DMS53 (cell line): Measurements from ENCODE around the gene EIF4E.
"Not testable (repeated sequence)": the region's sequence is repeated elsewhere in the genome, so short reads cannot be mapped to it uniquely, and the experiment has no call there.

Source experiments
- DNase-seq: peaks from one replicate; lab custom pipeline; 2025; lab: John Stamatoyannopoulos, UW

EIF4E gene

DNA sequence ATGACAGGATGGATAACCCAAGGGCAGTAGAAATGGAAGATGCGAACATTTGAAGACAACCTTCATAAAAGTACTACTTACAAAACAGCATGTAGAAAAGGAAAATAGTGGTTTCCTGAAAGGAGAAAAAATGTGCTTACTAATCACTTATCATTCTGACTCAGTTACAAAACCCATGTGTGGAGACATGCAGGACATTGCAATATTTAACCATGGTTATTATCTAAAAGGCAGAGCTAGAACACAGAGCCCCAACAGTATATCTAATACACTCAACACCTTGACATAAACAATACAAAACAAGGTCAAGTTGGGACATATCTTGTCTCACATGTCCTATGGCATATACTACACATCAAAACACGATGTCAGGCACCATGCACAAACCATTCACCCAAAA, 55.9 kb downstream of the EIF4E start:
- DNase-seq: no peak

DNA sequence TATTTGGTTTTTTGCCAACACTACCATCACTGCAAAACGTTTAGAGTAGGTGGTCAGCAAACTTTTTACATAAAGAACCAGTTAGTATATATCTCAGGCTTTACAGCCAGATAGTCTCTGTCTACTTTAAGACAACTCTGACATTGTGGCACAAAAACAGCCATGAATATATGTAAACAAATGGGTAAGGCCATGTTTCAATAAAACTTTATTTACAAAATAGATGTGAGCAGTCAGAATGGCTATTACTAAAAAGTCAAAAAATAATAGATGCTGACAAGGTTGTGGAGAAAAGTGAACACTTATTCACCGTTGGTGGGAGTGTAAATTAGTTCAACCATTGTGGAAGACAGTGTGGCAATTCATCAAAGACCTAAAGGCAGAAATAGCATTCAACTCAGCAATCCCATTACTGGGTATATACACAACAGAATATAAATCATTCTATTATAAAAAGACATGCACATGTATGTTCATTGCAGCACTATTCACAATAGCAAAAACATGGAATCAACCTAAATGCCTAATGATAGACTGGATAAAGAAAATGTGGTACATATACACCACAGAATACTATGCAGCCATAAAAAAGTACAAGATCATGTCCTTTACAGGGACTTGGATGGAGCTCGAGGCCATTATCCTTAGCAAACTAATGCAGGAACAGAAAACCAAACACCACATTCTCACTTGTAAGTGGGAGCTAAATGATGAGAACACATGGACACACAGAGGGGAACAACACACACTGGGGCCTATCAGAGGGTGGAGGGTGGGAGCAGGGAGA, 56.6 kb downstream of the EIF4E start:
- not testable (repeated sequence) for DNase-seq

DNA sequence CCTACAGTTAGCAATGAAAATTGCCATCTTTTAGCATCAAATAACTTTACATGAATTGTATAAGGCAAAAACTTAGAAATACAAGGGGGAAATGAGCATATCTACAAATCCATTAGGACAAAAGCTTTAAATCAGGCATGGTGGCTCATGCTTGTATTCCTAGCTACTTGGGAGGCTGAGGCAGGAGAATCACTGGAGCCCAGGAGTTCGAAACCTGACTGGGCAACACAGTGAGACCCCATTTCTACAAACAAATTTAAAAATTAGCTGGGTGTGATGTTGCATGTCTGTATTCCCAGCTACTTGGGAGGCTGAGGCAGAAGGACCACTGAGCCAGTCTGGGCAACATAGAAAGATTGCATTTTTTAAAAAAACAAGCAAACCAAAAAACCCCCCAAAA, 61.3 kb downstream of the EIF4E start:
- no peak for DNase-seq

DNA sequence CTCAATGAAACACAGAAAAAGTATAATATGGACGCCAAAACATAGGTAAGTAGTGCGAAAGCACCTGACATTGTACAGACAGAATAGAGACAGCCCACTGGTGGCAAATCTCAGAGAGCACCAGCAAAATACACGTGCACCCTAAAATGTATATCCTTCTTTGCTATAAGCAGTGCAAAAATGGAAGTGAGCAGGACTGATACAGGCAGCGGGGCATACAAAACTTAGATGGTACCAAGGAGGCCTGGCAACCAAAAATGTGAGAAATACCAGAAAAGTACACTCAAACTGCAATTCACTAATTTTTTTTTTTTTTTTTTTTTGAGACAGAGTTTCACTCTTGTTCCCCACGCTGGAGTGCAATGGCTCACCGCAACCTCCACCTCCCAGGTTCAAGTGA, 63.9 kb downstream of the EIF4E start:
- no peak for DNase-seq

DNA sequence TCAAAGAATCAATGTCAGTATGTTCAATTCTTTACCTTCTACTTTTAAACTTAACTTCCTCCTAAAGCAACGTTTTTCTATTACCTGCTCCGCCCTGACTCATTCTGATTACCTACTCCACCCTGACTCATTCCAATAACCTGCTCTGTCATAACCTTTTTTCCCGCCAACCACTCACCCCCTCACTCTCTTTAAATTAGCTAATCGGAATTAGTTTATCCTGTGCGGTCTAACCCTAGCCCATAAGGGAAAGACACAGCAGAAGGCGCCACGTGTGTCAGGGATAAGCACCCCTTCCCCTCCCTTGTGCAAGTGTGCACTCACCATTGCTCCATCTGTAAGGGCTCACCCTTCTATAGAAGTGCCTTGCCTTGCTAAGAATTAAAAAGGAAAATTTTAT, 64.4 kb downstream of the EIF4E start:
- no peak for DNase-seq

DNA sequence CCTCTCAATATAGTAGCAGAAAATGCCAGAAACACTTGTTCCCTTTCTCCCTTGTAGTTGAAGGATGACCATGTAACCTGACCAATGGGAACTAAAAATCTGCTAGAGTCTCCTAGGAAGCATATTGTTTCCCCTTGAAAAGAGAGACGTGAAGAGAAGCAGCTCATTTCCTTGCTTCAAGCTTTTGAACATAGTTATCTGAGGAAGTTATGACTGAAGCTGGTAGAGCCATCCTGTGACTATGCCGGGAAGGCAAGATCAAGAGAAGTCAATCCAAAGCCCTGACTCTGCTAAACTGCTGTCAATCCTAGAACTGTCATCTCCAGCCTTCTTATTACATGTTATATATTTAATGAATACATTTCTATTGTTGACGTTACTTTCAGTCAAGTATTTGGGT, 66.6 kb downstream of the EIF4E start:
- no peak for DNase-seq

DNA sequence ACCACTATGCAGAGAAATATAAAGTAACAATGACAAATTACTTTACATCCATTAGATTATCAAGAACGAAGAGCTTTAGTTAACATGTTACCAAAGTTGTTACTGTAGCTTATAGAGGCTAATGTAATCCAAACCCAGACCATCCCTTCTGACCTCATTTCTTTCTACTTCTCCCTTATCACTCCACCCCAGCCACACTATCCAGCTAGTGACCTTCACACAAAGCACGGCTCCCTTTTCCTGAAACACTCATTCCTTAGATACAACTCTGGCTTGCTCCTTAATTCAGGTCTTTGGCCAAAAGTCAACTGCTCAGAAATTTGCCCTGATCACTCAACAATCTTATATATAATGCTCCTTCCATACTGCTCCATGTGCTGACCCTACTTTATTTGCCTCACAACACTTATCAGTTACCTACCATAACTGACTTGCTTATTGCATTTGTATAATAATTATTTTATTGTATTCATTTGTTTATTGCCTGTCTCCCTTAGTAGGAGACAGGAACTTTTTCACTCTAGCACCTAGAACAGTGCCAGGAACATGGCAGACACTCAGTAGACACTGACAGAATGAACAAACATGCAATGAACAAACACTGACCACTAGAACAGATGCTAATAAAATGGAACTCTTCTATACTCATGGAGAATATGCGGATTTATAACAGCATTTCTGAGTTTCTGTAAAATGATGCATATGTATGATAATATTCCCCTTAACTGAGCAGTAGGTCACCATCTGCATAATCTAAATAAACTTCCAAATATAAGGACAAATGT, 67.6 kb downstream of the EIF4E start:
- no peak for DNase-seq

DNA sequence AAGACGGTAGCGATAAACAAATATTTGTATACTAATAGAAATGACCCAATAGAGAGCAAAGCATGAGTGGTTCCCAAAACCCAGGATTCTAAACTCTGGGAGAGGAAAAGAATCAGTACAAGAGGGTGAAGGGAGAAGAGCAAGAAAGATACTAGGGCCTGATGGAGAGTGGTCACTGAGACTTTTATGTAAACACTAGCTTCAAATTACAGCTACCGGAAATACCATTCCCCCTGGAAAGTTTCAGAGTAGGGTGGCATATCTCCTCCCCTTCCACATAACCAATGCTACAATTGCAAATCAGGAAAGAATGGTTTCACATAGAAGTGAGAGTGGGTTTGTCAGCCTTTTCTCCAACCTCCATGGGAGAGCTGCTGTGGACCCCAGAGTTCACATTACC, 77.1 kb downstream of the EIF4E start:
- no peak for DNase-seq

DNA sequence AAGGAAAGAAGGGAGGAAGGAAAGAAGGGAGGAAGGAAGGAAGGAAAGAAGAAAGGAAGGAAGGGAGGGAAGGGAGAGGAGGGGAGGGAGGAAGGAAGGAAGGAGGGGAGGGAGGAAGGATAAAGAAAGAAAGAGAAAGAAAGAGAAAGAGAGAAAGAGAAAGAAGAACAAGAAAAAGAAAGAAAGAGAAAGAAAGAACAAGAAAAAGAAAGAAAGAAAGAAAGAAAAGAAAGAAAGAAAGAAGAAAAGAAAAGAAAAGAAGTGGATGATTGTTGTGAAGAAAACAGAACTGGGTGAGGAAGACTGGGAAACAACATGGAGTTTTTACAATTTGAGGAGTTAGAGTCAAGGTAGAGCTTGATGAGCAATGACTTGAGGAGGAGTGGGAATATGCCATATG, 78.0 kb downstream of the EIF4E start:
- no peak for DNase-seq

DNA sequence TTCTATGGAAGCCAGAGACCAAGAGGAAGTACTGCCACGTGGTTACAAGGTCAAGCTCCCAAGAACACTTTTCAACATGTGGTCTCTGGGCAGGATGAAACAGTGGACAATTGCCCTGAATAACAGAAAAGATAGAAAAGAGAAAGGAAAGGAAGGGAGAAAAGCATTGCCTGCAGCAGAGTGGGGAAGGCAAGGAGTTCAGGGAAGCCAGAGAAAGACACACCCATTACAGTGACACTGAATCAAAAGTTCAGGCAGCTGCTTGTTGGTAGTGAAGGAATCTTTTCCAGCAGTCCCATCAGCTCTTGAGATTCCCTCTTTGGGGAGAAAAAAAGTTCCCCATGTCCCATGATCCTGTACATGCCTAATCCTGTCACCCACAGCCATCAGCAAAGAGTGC, 80.5 kb downstream of the EIF4E start:
- DNase-seq: no peak

DNA sequence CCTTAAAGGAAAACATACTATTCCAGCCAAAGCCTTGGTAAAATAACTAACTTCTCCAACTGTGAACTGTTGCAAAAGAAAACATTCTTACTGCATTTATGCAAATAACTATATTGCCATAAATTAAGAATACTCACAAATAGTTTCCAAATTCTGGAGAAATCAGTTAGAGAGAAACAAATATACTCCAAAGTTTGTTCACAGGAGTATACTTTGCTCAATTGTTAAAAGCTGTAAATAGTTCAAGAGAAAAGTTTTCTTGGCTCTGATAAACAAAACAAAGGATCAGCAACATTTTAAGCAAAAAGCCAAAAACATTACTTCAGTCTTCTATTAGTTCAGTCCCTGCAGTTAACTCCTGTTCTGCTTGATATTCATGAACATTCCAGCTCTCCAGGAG, 83.0 kb downstream of the EIF4E start:
- DNase-seq: no peak

DNA sequence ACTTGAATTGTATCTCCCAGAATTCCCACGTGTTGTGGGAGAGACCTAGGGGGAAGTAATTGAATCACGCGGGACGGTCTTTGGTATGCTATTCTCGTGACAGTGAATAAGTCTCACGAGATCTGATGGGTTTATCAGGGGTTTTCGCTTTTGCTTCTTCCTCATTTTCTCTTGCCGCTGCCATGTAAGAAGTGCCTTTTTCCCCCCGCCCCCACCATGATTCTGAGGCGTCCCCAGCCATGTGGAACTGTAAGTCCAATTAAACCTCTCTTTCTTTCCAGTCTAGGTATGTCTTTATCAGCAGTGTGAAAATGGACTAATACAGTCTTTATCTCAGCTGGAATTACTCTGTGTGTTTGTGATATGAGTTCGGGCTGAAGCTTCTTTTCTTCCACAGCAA, 86.0 kb downstream of the EIF4E start:
- DNase-seq: not testable (repeated sequence)

DNA sequence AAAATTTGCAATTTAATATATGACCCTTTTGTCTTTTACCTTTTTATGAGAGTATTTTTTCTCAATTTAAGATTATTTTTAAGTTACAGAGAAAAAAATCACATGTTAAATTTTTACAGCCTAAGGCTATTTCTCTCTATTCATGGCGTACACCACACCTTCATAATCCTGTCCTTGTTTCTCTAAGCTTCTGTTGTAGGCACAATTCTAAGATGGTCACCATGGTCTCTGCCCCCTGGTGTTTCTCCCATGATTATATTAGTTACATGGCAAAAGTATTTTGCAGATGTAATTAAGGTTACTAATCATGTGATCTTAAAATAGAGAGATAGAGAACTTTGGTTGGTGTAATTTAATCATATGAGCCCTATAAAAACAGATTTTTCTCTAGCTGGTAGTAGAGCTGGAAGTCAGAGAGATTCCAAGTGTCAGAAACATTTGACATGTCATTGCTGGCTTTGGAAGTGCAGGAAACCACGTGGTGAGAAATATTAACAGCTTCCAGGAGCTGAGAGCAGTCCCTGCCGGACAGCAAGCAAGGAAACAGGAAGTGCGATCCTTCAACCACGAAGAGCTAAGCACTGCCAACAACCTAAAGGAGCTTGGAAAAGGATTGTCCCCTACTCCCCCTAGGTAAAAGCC, 89.8 kb downstream of the EIF4E start:
- peak; percentile 64 for DNase-seq

DNA sequence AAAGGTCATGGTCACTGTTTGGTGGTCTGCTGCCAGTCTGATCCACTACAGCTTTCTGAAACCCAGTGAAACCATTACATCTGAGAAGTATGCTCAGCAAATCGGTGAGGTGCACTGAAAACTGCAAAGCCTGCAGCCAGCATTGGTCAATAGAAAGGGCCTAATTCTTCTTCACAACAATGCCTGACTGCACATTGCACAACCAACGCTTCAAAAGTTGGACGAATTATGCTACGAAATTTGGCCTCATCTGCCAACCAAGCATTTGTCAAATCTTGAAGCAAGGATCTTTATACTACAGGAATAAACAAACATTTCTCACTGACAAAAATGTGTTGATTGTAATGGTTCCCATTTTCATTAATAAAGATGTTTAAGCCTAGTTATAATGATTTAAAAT, 90.4 kb downstream of the EIF4E start:
- no peak for DNase-seq

DNA sequence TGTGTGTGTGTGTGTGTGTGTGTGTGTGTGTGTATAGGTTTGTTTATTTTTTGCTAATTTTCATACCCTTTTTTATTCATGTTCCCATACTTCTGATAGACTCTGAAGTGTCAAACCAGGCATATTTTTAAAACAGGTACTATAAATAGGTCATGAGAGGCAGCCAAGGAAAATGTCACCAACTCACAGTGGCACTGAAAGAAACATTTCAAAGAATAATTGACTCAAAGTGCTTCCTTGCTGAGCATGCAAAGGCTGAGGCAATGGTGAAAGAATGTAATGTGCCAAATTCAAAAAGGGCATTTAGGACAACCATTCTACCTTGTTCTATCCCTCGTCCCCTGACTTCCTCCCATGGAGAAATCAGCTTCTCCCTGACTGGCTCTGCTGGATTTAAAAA, 95.5 kb downstream of the EIF4E start:
- no peak for DNase-seq

DNA sequence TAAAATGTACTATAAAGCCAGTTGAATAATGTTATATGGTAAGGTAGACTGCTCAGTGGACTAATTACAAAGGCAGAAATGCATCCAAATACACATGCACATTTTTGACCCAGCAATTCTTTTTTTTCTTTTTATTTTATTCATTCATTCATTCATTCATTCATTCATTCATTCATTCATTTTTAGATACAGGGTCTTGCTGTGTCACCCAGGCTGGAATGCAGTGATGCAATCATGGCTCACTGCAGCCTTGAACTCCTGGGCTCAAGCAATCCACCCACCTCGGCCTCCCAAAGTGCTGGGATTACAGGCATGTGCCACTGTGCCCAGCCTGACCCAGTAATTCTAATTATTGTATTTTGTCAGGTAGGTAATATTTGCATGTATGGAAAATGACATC, 97.9 kb downstream of the EIF4E start:
- DNase-seq: not testable (repeated sequence)
